HG03280 (cell line): ENCODE results near the gene KIAA0930.

Experiments used
- ATAC-seq: cut with Tn5 transposase; IDR thresholded peaks from one replicate; pipeline ENCODE4 v1.9.1; 2021; ENCODE audit warnings: mild to moderate bottlenecking, moderate library complexity; ENCODE audit not compliant: unreplicated experiment

The KIAA0930 gene

DNA sequence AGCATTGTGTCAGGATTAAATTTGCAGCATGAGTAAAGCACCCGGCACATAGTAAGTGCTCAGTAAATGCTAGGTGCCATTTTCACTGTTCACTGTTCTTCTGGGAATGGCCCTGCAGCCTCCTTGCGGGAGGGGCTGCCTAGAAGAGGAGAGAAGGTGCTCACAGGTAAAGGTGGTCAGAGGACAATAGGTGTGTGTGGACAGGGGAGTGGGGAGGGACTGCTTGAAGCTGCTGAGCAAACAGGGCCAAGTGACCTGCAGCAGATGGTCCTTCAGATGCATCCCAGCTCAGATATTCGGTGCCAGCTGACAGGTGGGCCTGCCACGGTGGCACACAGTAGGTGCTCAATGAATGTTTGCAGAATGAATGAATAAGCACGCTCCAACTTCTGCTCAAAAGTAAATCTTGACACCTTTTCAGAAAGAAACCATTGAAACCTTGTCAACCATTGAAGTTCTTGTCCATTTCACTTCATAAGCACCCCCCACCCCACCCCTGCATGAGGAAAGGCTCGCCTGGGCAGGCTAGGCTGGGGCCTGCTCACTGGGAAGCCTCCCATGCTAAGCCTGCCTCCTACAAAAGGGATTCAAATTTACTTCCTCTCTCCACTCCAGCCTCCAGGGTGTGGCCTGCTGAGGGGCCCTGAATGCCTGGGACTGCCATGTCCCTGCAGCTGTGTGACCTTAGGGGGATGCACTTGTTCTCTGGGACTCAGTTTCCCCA, 1.6 kb downstream of the KIAA0930 start:
- no peak for ATAC-seq

DNA sequence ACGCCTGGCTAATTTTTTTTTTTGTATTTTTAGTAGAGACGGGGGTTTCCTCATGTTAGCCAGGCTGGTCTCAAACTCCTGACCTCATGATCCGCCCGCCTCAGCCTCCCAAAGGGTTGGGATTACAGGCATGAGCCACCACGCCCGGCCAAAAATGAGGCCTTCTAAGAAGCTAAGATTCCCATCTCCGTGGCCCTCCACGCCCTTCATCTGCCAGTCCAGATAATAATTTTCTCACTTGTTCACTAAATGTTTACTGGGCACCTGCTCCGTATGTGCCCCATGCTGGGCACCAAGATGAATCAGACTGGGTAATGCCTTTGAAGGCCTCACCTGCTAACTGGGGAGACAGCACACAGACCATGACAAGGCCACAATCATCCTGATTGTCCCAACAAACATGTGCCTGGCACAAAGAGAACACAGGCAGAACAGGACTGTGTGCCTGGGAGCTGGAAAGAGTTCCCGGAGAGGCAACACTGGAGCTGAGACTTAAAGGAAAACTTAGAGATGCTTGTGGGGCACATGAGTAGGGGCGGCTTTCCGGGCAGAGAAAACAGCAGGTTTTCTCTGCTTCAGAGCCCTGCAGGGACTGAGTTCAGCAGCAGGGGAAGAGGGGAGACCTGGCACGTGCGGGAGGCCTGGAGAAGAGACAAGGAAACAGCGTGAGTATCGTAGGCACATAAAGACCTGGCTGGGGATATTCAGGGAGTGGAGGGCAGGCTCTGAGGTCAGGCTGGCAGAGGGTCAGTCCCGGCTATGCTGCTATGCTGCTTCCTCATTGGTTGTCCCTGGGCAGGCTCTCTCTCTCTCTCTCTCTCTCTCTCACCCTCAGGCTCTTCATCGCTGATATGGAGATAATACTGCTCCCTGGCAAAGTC, 2.4 kb downstream of the KIAA0930 start:
- ATAC-seq, result no peak

- no peak for ATAC-seq
These were observed 3.4 kb downstream of the KIAA0930 start for GRCh38 chr22:45237065-45237990.

- ATAC-seq, result peak; percentile 9
These were observed 4.8 kb downstream of the KIAA0930 start for GRCh38 chr22:45235851-45236342.

DNA sequence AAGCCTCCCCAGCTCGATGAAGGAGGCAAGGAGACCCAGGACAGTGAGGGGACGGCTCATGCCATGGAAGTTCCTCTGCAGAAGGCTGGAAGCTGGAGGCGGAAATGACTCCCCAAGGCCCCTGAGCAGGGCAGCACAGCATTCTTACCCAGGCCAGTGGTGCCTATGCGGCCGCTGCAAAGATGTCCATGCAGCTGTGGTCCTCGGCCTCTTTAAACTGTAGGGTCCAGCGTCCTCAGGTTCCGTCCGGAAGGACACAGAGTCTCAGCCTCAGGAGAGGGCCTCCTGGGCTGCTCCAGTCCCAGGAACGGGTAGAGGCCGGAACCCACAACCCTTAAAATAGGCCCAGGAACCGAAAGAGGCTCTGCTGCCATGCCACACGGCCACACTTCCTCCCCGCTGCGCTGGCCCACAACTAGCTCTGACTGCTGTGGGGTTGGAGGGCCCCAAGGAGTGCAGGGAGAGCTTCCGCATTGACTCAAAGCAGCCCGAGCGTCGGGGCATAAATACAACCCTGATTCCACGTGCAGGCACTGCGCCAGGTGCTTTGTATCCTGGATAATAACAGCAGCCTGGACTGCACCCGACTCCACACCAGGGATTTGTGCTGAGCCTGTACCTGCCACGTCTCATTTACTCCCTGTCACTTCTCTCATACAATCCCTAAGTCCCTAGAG, 5.5 kb downstream of the KIAA0930 start:
- ATAC-seq, result peak; percentile 77

- no peak for ATAC-seq
These were observed 6.9 kb downstream of the KIAA0930 start for GRCh38 chr22:45233827-45234226.

- no peak for ATAC-seq
These were observed 7.3 kb downstream of the KIAA0930 start for GRCh38 chr22:45233386-45233785.

GRCh38 chr22:45231293-45231692, 9.4 kb downstream of the KIAA0930 start:
- no peak for ATAC-seq

- no peak for ATAC-seq
These were observed 10.5 kb downstream of the KIAA0930 start for GRCh38 chr22:45230026-45230721.

DNA sequence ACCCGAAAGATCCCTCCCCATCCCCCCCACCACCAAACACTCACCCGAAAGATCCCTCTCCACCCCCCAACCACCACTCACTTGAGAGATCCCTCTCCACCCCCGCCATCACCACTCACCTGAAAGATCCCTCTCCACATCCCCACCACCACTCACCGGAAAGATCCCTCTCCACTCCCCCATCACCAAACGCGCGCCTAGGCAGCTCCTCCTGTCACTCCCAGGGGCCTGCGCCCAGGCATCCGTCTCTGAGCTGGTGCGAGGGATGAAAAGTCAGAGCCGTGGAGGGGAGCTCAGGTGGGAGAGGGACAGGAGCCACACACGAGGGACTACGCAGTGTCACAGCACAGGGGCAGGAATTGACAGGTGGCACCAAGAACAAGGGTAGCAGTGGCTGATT, 11.5 kb downstream of the KIAA0930 start:
- no peak for ATAC-seq

GRCh38 chr22:45228401-45228754, 12.3 kb downstream of the KIAA0930 start:
- no peak for ATAC-seq

- ATAC-seq, result no peak
These were observed 12.9 kb downstream of the KIAA0930 start for GRCh38 chr22:45227645-45228400.

- ATAC-seq, result no peak
These were observed 14.0 kb downstream of the KIAA0930 start for GRCh38 chr22:45226503-45227186.

DNA sequence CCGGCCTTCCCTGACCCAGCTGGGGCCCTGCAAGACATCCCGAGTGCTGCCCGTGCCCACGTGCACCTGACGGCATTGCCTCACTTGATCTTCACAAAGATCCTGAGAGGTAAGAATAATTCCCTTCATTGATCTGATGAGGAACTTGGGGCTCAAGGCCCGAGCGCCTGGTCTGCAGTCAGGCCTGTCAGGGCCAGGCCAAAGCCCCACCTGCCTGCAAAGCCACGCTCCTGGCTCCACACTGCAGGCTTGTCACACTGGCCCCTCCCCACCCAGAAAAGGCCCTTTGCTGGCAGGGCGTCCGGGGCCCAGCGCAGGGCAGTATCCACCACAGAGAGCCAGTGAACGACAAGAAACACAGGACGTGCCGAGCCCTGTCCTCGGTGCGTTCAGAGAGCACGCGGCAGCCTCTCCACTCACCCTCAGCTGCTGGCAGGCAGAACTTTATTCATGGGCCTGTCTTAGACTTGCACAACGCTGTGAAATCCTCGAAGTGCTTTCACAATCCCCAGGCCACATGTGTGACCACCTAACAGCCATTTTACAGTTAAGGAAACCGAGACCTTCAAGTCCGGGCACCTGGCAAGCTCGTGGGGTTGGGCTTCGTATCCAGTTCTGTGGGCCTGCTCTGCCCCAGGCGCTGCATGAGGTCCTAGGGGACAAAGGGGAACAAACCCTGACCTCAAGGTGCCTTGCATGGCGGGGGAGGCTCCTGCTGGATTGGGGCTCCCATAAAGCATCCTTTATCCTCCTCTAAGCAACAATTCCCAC, 14.8 kb downstream of the KIAA0930 start:
- ATAC-seq, result no peak

GRCh38 chr22:45224988-45225731, 15.5 kb downstream of the KIAA0930 start:
- ATAC-seq, result no peak

- ATAC-seq, result no peak
These were observed 16.4 kb downstream of the KIAA0930 start for GRCh38 chr22:45224331-45224730.
